ENCODE measurements around the gene XRCC2. TPM values are rescaled to one million over a fixed set of nuclear protein-coding genes. Genes with fewer than 3 reads are reported as not detected.

XRCC2 gene
- total RNA-seq, 2 experiments from 2014 or later = 40.0 to 40.1 TPM

GRCh38 chr7:152672626-152673025 is 3.3 kb downstream of the XRCC2 start:
- peaks cover 66% of the 10 kb centered on the region for H3K36me3 ChIP-seq (ENCODE audit: insufficient read depth, low read length)
- H4K20me1 ChIP-seq (ENCODE audit: insufficient read depth, low read length) = 0 out of 2 replicates have a peak, but pooled peaks cover 6% of the 10 kb centered on the region
- no peak overlapping the region for H2AFZ ChIP-seq (ENCODE audit: low read length)
- peak overlapping the region; percentile 13; the same call in 1 of the 2 replicates for H3K4me2 ChIP-seq (ENCODE audit: low read length)
- peak overlapping the region; percentile 31 for H3K4me3 ChIP-seq (ENCODE audit: low read depth, low read length, poor library complexity, severe bottlenecking)
- intact Hi-C loops (cut with micrococcal nuclease; ENCODE audit: unreplicated experiment) = loop anchor here (10.0 kb wide), 2 partner anchors 238 to 338 kb away; partner anchors contain the start of gene KMT2C
- peaks cover 15% of the 10 kb centered on the region for H3K4me1 ChIP-seq (ENCODE audit: insufficient read depth, low read length, poor library complexity, severe bottlenecking)
- H3K9me3 ChIP-seq (ENCODE audit: low read length) = no peaks in the 10 kb centered on the region
- no peak overlapping the region for H3K27ac ChIP-seq (ENCODE audit: low read depth, low read length, poor library complexity, severe bottlenecking)
- TF ChIP-seq EZH2phosphoT487 (IDR thresholded peaks at IDR 0.05; ENCODE audit: borderline replicate concordance, low read depth, low read length) = no peak
- TF ChIP-seq CTCF (conservative IDR thresholded peaks at IDR 0.05; ENCODE audit: low read length) = no peak
- CTCF ChIA-PET (ENCODE audit: unreplicated experiment) = no interaction called here
- H3K79me2 ChIP-seq (ENCODE audit: insufficient read depth, low read depth, low read length) = peaks cover 81% of the 10 kb centered on the region
- POLR2A ChIA-PET = interaction anchor here (1.1 to 1.3 kb wide), 2 partner anchors 9 to 12 kb away, joined by 3 to 4 read pairs; no protein-coding TSS in a partner anchor
- no peaks in the 10 kb centered on the region for H3K9me2 ChIP-seq (ENCODE audit: insufficient read depth, low read length)
- no peak for DNase-seq (ENCODE audit: low spot score)
- BruUV-seq (replicated peaks) = no TSS peak

- no peak overlapping the region for H3K27ac ChIP-seq (ENCODE audit: low read depth, low read length, poor library complexity, severe bottlenecking)
- peaks cover 93% of the 10 kb centered on the region for H3K36me3 ChIP-seq (ENCODE audit: insufficient read depth, low read length)
- peaks cover 9% of the 10 kb centered on the region for H3K4me1 ChIP-seq (ENCODE audit: insufficient read depth, low read length, poor library complexity, severe bottlenecking)
- H3K79me2 ChIP-seq (ENCODE audit: insufficient read depth, low read depth, low read length) = peaks cover 98% of the 10 kb centered on the region
- BruUV-seq (replicated peaks) = no TSS peak
- ChIA-PET POLR2A (no interaction called here), CTCF (ENCODE audit: unreplicated experiment) (no interaction called here)
- H3K4me2 ChIP-seq (ENCODE audit: low read length) = no peak overlapping the region
- no peak for TF ChIP-seq EZH2phosphoT487 (IDR thresholded peaks at IDR 0.05; ENCODE audit: borderline replicate concordance, low read depth, low read length)
- no peak for TF ChIP-seq CTCF (conservative IDR thresholded peaks at IDR 0.05; ENCODE audit: low read length)
- intact Hi-C loops (cut with micrococcal nuclease; ENCODE audit: unreplicated experiment) = loop anchor here (10.0 kb wide), 2 partner anchors 235 to 335 kb away; partner anchors contain the start of gene KMT2C
- no peaks in the 10 kb centered on the region for H3K9me2 ChIP-seq (ENCODE audit: insufficient read depth, low read length)
- no peaks in the 10 kb centered on the region for H3K9me3 ChIP-seq (ENCODE audit: low read length)
- no peak overlapping the region for H2AFZ ChIP-seq (ENCODE audit: low read length)
- DNase-seq (ENCODE audit: low spot score) = no peak
- H4K20me1 ChIP-seq (ENCODE audit: insufficient read depth, low read length) = 0 out of 2 replicates have a peak, but pooled peaks cover 6% of the 10 kb centered on the region
- no peak overlapping the region for H3K4me3 ChIP-seq (ENCODE audit: low read depth, low read length, poor library complexity, severe bottlenecking)
Measured at GRCh38 chr7:152669758-152670157, 6.2 kb downstream of the XRCC2 start.

- TF ChIP-seq CTCF (conservative IDR thresholded peaks at IDR 0.05; ENCODE audit: low read length) = no peak
- TF ChIP-seq EZH2phosphoT487 (IDR thresholded peaks at IDR 0.05; ENCODE audit: borderline replicate concordance, low read depth, low read length) = no peak
- H3K4me2 ChIP-seq (ENCODE audit: low read length) = no peak overlapping the region
- H2AFZ ChIP-seq (ENCODE audit: low read length) = no peak overlapping the region
- POLR2A ChIA-PET = no interaction called here
- DNase-seq (ENCODE audit: low spot score) = no peak
- H3K79me2 ChIP-seq (ENCODE audit: insufficient read depth, low read depth, low read length) = peaks cover 98% of the 10 kb centered on the region
- H3K27ac ChIP-seq (ENCODE audit: low read depth, low read length, poor library complexity, severe bottlenecking) = no peak overlapping the region
- 0 out of 2 replicates have a peak, but pooled peaks cover 6% of the 10 kb centered on the region for H4K20me1 ChIP-seq (ENCODE audit: insufficient read depth, low read length)
- peaks cover 97% of the 10 kb centered on the region for H3K36me3 ChIP-seq (ENCODE audit: insufficient read depth, low read length)
- no peak overlapping the region for H3K4me3 ChIP-seq (ENCODE audit: low read depth, low read length, poor library complexity, severe bottlenecking)
- H3K4me1 ChIP-seq (ENCODE audit: insufficient read depth, low read length, poor library complexity, severe bottlenecking) = peaks cover 6% of the 10 kb centered on the region
- CTCF ChIA-PET (ENCODE audit: unreplicated experiment) = no interaction called here
- H3K9me3 ChIP-seq (ENCODE audit: low read length) = no peaks in the 10 kb centered on the region
- no peaks in the 10 kb centered on the region for H3K9me2 ChIP-seq (ENCODE audit: insufficient read depth, low read length)
- no TSS peak for BruUV-seq (replicated peaks)
- intact Hi-C loops (cut with micrococcal nuclease; ENCODE audit: unreplicated experiment) = no loop called here
Measured at GRCh38 chr7:152668975-152669374, 7.0 kb downstream of the XRCC2 start.

Data from OCI-LY7 (cell line).